Liver (tissue), 9 donors: ENCODE measurements around the gene ADNP2. TPM values are rescaled to one million over a fixed set of nuclear protein-coding genes. Genes with fewer than 3 reads are reported as not detected.

Source experiments
- DNase-seq: peaks from one replicate; pipeline ENCODE4 v3.0.0-alpha.2; 2017; ENCODE audit warnings: low spot score
- H3K27ac ChIP-seq, 2 donors: one replicate each; pipeline ENCODE4 v1.7.0; 2013; ENCODE audit warnings: inconsistent platforms in 2 of 2, low read length in 2 of 2, control low read depth in 1 of 2, low read depth in 1 of 2, mild to moderate bottlenecking in 1 of 2
- H3K27me3 ChIP-seq, 4 donors: one replicate each; pipeline versions ENCODE4 v1.6.1 to v1.7.0; 2013; ENCODE audit warnings: low read length in 3 of 4, inconsistent platforms in 1 of 4, mild to moderate bottlenecking in 1 of 4, moderate library complexity in 1 of 4; ENCODE audit not compliant: control insufficient read depth in 4 of 4, insufficient read depth in 4 of 4
- H3K36me3 ChIP-seq, 4 donors: one replicate each; pipeline versions ENCODE4 v1.6.1 to v1.7.0; 2013; ENCODE audit warnings: low read length in 3 of 4, mild to moderate bottlenecking in 3 of 4, low read depth in 1 of 4, moderate library complexity in 1 of 4; ENCODE audit not compliant: control insufficient read depth in 4 of 4, insufficient read depth in 3 of 4
- H3K4me1 ChIP-seq, 4 donors: one replicate each; pipeline versions ENCODE4 v1.6.1 to v1.7.0; 2013; ENCODE audit warnings: low read length in 3 of 4, mild to moderate bottlenecking in 3 of 4, moderate library complexity in 1 of 4; ENCODE audit not compliant: control insufficient read depth in 4 of 4, insufficient read depth in 4 of 4
- H3K4me3 ChIP-seq, 3 donors: one replicate each; pipeline versions ENCODE4 v1.6.1 to v1.7.0; 2013; ENCODE audit warnings: low read length in 3 of 3, control low read depth in 1 of 3, low read depth in 1 of 3, mild to moderate bottlenecking in 1 of 3
- H3K9ac ChIP-seq, 2 donors: one replicate each; pipeline ENCODE4 v1.7.0; 2013; ENCODE audit warnings: low read length in 2 of 2, mild to moderate bottlenecking in 2 of 2, moderate library complexity in 2 of 2, control low read depth in 1 of 2, low read depth in 1 of 2
- H3K9me3 ChIP-seq, 4 donors: one replicate each; pipeline versions ENCODE4 v1.6.1 to v1.7.0; 2013; ENCODE audit warnings: low read length in 3 of 4; ENCODE audit not compliant: control insufficient read depth in 4 of 4
- ATF3 ChIP-seq: IDR thresholded peaks from 2 replicates; pipeline ENCODE4 v1.6.1; 2016; ENCODE audit warnings: antibody characterized with exemption
- CTCF ChIP-seq: fragments of 150-350 bp; IDR thresholded peaks from 2 replicates; pipeline ENCODE4 v1.5.1; 2017; ENCODE audit warnings: improper control_type of control experiment, low read depth, low read length; ENCODE audit not compliant: missing input control
- EGR1 ChIP-seq, 2 donors: IDR thresholded peaks; 2 replicates each; pipeline ENCODE4 v1.6.1; 2016 to 2018; ENCODE audit warnings: antibody characterized with exemption in 2 of 2, low read depth in 2 of 2
- FOXA1 ChIP-seq: IDR thresholded peaks from 2 replicates; pipeline ENCODE4 v1.6.1; 2016; ENCODE audit warnings: antibody characterized with exemption
- FOXA2 ChIP-seq: IDR thresholded peaks from 2 replicates; pipeline ENCODE4 v1.6.1; 2016; ENCODE audit warnings: antibody characterized with exemption
- GABPA ChIP-seq, 2 donors: IDR thresholded peaks in 1 of 2; conservative IDR thresholded peaks in 1 of 2; 2 replicates each; pipeline ENCODE4 v1.6.1; 2016; ENCODE audit warnings: antibody characterized with exemption in 2 of 2, mild to moderate bottlenecking in 1 of 2, moderate library complexity in 1 of 2
- HNF4A ChIP-seq, 2 donors: conservative IDR thresholded peaks; 2 replicates each; pipeline ENCODE4 v1.6.1; 2016; ENCODE audit warnings: antibody characterized with exemption in 2 of 2, mild to moderate bottlenecking in 2 of 2
- HNF4G ChIP-seq: IDR thresholded peaks from 2 replicates; pipeline ENCODE4 v1.6.1; 2016; ENCODE audit warnings: antibody characterized with exemption
- JUND ChIP-seq, 2 donors: IDR thresholded peaks; 2 replicates each; pipeline ENCODE4 v1.6.1; 2016; ENCODE audit warnings: antibody characterized with exemption in 2 of 2
- MAX ChIP-seq: IDR thresholded peaks from 2 replicates; pipeline ENCODE4 v1.6.1; 2016; ENCODE audit warnings: antibody characterized with exemption
- NR2F2 ChIP-seq: IDR thresholded peaks from 2 replicates; pipeline ENCODE4 v1.6.1; 2016; ENCODE audit warnings: antibody characterized with exemption
- RAD21 ChIP-seq, 2 donors: IDR thresholded peaks; 2 replicates each; pipeline ENCODE4 v1.6.1; 2016; ENCODE audit warnings: antibody characterized with exemption in 2 of 2, mild to moderate bottlenecking in 2 of 2
- REST ChIP-seq: IDR thresholded peaks from 2 replicates; pipeline ENCODE4 v1.6.1; 2016; ENCODE audit warnings: antibody characterized with exemption, mild to moderate bottlenecking
- RXRA ChIP-seq, 2 donors: IDR thresholded peaks; 2 replicates each; pipeline ENCODE4 v1.6.1; 2017 to 2018; ENCODE audit warnings: antibody characterized with exemption in 2 of 2, mild to moderate bottlenecking in 1 of 2
- SP1 ChIP-seq: IDR thresholded peaks from 2 replicates; pipeline ENCODE4 v1.6.1; 2018; ENCODE audit warnings: antibody characterized with exemption, mild to moderate bottlenecking
- TAF1 ChIP-seq: conservative IDR thresholded peaks from 2 replicates; pipeline ENCODE4 v1.6.1; 2016; ENCODE audit warnings: antibody characterized with exemption, mild to moderate bottlenecking
- YY1 ChIP-seq: IDR thresholded peaks from 2 replicates; pipeline ENCODE4 v1.6.1; 2016; ENCODE audit warnings: antibody characterized with exemption, mild to moderate bottlenecking
- ZBTB33 ChIP-seq: IDR thresholded peaks from 2 replicates; pipeline ENCODE4 v1.6.1; 2016; ENCODE audit warnings: antibody characterized with exemption
- WGBS: extraction: QIAGEN DNeasy Blood & Tissue Kit; methylation state at CpG from one replicate; pipeline ENCODE4 v1.1.7; 2013; 5-methylcytosine and 5-hydroxymethylcytosine counted together
- polyA plus RNA-seq, 2 donors: library from polyadenylated mRNA; stranded (reverse) in 1 of 2; unstranded in 1 of 2; fragments of 200-250 nt in 1 of 2; fragments of >200 nt in 1 of 2; fragmentation: Nextera tagmentation in 1 of 2; extraction: Ambion mirVana in 1 of 2; gene quantifications; one replicate each; pipeline versions ENCODE4 v1.2.1 to v1.2.3, GENCODE V29; 2013 to 2015
- total RNA-seq, 2 donors: library from RNA; depleted of rRNA; stranded (reverse); fragments of >200 nt; gene quantifications; one replicate each; pipeline ENCODE4 v1.2.3, GENCODE V29; 2014
- donor health status: healthy.
- donor health status: healthy.
- donor health status: healthy.
- donor health status: healthy.
- donor health status: healthy.

ADNP2 gene
- total and polyA plus RNA-seq, 4 donors: 2.7 to 9.9 (median 6.4) TPM

DNA sequence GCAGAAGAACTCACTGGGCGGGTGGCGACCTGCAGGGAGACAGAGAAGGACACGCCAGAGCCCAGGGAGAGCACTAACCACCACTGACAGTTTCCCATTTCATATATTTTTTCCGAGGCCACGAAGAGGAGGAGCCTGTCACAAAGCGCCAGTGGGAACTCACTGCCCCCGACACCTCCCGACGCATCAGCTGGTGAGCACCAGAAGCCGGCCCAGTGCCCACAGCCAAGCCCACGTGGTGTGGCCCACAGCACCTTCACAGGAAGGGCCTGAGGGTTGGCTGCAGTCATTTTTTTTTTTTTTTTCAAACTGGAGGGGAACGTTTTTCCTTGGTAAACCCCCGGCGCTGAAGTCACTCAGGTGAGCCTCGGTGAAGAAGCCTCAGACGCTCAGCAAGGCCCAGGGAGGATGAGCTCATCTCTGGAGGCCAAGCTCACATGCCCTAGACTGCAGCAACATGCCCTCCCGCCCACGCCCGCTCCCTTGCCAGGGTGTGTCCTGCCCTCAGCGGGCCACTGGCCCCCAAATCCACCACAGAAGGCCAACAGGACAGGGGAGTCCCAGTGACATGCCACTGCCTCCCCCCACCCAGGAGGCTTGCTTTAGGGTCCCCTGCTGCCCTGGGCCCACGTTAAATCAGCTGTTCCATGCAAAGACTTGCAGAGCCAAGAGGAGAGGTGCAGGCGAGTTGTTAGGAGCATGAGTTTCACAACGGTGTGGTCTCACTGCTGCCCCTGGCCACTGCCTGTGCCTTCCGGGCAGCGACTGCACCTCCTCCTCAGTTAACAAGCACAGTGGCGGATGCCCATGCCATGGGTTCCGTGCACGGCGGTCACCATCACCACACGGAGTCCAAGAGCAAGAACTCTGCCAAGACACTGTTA is 70.1 kb downstream of the ADNP2 start:
- H3K27me3 ChIP-seq: no peaks in the 10 kb centered on the region
- no peak overlapping the region for H3K9ac ChIP-seq
- H3K4me1 ChIP-seq: peaks cover 0 to 4% (median 0%) of the 10 kb centered on the region in 4 donors
- 91% methylated on average over 30 of the region's 30 CpGs for WGBS
- no peak for DNase-seq
- no peak overlapping the region for H3K27ac ChIP-seq
- H3K36me3 ChIP-seq: no peaks in the 10 kb centered on the region
- TF ChIP-seq TAF1 (no peak), NR2F2 (no peak), RXRA (IDR thresholded peaks at IDR 0.05) (no peak), CTCF (no peak), RAD21 (IDR thresholded peaks at IDR 0.05) (no peak), YY1 (no peak), SP1 (no peak), HNF4A (conservative IDR thresholded peaks at IDR 0.05) (no peak), ZBTB33 (no peak), FOXA1 (no peak), ATF3 (no peak), FOXA2 (no peak), GABPA (IDR thresholded peaks at IDR 0.05 in 1 of 2, conservative IDR thresholded peaks at IDR 0.05 in 1 of 2) (no peak), HNF4G (no peak), JUND (IDR thresholded peaks at IDR 0.05) (no peak), EGR1 (IDR thresholded peaks at IDR 0.05; ENCODE audit: low read depth in 2 of 2) (no peak), MAX (no peak), REST (no peak)
- H3K4me3 ChIP-seq: no peak overlapping the region
- no peaks in the 10 kb centered on the region for H3K9me3 ChIP-seq
